SK-N-SH (cell line): ENCODE measurements around the gene ITGB8. TPM values are rescaled to one million over a fixed set of nuclear protein-coding genes. Genes with fewer than 3 reads are reported as not detected.

Experiments
- CTCF ChIA-PET: fragments of 300-600, 350-600 bp; formaldehyde crosslinking; extraction: SDS; loops from one replicate; lab custom pipeline; 2021; lab: Yijun Ruan, JAX
- POLR2A ChIA-PET: fragments of 350-600 bp; sonication (Branson Sonifier 250); formaldehyde crosslinking; extraction: SDS; loops from one replicate; lab custom pipeline; 2020; ENCODE audit warnings: antibody characterized with exemption, inconsistent platforms; lab: Yijun Ruan, JAX
- DNase-seq: peaks from one replicate; pipeline ENCODE4 v3.0.0; 2012
- H2AFZ ChIP-seq: fragments of 200-600 bp; sonication (generic); 2 replicates; pipeline ENCODE4 v1.8.1; 2016; ENCODE audit warnings: antibody characterized with exemption, mild to moderate bottlenecking, low read depth
- H3F3A ChIP-seq: fragments of 200-600 bp; sonication (generic); replicated peaks from 2 replicates; pipeline ENCODE3; 2016; ENCODE audit warnings: antibody characterized with exemption, mild to moderate bottlenecking; ENCODE audit not compliant: insufficient read depth
- H3K27ac ChIP-seq, 2 experiments: fragments of 200-500 bp in 1 of 2; fragments of 200-600 bp in 1 of 2; sonication (Bioruptor generic) in 1 of 2; sonication (generic), shearing (Covaris generic) in 1 of 2; 2 replicates each; pipeline versions ENCODE4 v1.5.1 to v1.6.1; 2014 to 2016; ENCODE audit warnings: low read depth in 2 of 2, inconsistent platforms in 1 of 2, low read length in 1 of 2, mild to moderate bottlenecking in 1 of 2, mixed read lengths in 1 of 2
- H3K27me3 ChIP-seq: fragments of 200-600 bp; sonication (generic), shearing (Covaris generic); 2 replicates; pipeline ENCODE4 v1.6.1; 2016; ENCODE audit warnings: mixed run types; ENCODE audit not compliant: insufficient read depth
- H3K36me3 ChIP-seq, 2 experiments: fragments of 200-500 bp in 1 of 2; fragments of 200-600 bp in 1 of 2; sonication (Bioruptor generic) in 1 of 2; sonication (generic) in 1 of 2; replicated peaks in 1 of 2; 2 replicates each; pipeline versions ENCODE3 to v1.5.1; 2014 to 2016; ENCODE audit warnings: low read length in 1 of 2, mild to moderate bottlenecking in 1 of 2; ENCODE audit not compliant: insufficient read depth in 2 of 2, control insufficient read depth in 1 of 2
- H3K4me1 ChIP-seq, 2 experiments: fragments of 200-500 bp in 1 of 2; fragments of 200-600 bp in 1 of 2; sonication (Bioruptor generic) in 1 of 2; sonication (generic), shearing (Covaris generic) in 1 of 2; 2 replicates each; pipeline versions ENCODE4 v1.5.1 to v1.6.1; 2014 to 2016; ENCODE audit warnings: low read depth in 1 of 2, low read length in 1 of 2, mixed run types in 1 of 2; ENCODE audit not compliant: insufficient read depth in 2 of 2, control insufficient read depth in 1 of 2
- H3K4me2 ChIP-seq: fragments of 200-600 bp; sonication (generic), shearing (Covaris generic); 2 replicates; pipeline ENCODE4 v1.6.1; 2017; ENCODE audit warnings: mixed run types
- H3K4me3 ChIP-seq, 2 experiments: fragments of 200-500 bp in 1 of 2; fragments of 200-600 bp in 1 of 2; sonication (Bioruptor generic) in 1 of 2; sonication (generic), shearing (Covaris generic) in 1 of 2; 2 replicates each; pipeline versions ENCODE4 v1.5.1 to v1.8.1; 2014 to 2016; ENCODE audit warnings: low read depth in 2 of 2, inconsistent platforms in 1 of 2, low read length in 1 of 2, mild to moderate bottlenecking in 1 of 2, mixed read lengths in 1 of 2, moderate library complexity in 1 of 2
- H3K79me2 ChIP-seq: fragments of 200-600 bp; sonication (generic); 2 replicates; pipeline ENCODE4 v1.8.1; 2017; ENCODE audit warnings: mild to moderate bottlenecking; ENCODE audit not compliant: insufficient read depth
- H3K9ac ChIP-seq: fragments of 200-600 bp; sonication (generic); 2 replicates; pipeline ENCODE4 v1.6.1; 2017; ENCODE audit warnings: mixed run types
- H3K9me2 ChIP-seq: fragments of 200-600 bp; sonication (generic); 2 replicates; pipeline ENCODE4 v1.6.1; 2017; ENCODE audit warnings: mixed run types
- H3K9me3 ChIP-seq: fragments of 200-600 bp; sonication (generic); 2 replicates; pipeline ENCODE4 v1.6.1; 2017; ENCODE audit warnings: mixed run types, mild to moderate bottlenecking, moderate library complexity
- H4K20me1 ChIP-seq: fragments of 200-600 bp; sonication (generic); 2 replicates; pipeline ENCODE4 v1.6.1; 2017; ENCODE audit warnings: mild to moderate bottlenecking, mixed run types; ENCODE audit not compliant: insufficient read depth
- CTCF ChIP-seq: fragments of 200-600 bp; sonication (generic); IDR thresholded peaks from 2 replicates; pipeline ENCODE4 v1.6.1; 2017; ENCODE audit warnings: antibody characterized with exemption, mild to moderate bottlenecking, moderate library complexity
- EZH2phosphoT487 ChIP-seq: fragments of 200-600 bp; sonication (generic); IDR thresholded peaks from 2 replicates; pipeline ENCODE4 v1.6.1; 2017; ENCODE audit warnings: low read depth, mixed run types, mild to moderate bottlenecking, antibody characterized with exemption, moderate library complexity, borderline replicate concordance
- FOXJ3 ChIP-seq: sonication (generic); formaldehyde crosslinking; IDR thresholded peaks from 2 replicates; pipeline ENCODE4 v1.5.1; 2020; ENCODE audit warnings: mild to moderate bottlenecking, missing genetic modification reagents
- FOXM1 ChIP-seq: IDR thresholded peaks from 2 replicates; pipeline ENCODE4 v1.4.0; 2012; ENCODE audit warnings: low read depth, mild to moderate bottlenecking
- GATA2 ChIP-seq: sonication (generic); formaldehyde crosslinking; IDR thresholded peaks from 2 replicates; pipeline ENCODE4 v1.5.0; 2020; ENCODE audit warnings: mild to moderate bottlenecking, missing genetic modification reagents
- IRF3 ChIP-seq: fragments of 150-350 bp; IDR thresholded peaks from 2 replicates; pipeline ENCODE4 v1.6.1; 2016; ENCODE audit warnings: mild to moderate bottlenecking, low read depth, low read length
- MAX ChIP-seq: IDR thresholded peaks from 2 replicates; pipeline ENCODE4 v1.4.0; 2012; ENCODE audit warnings: low read depth
- MXI1 ChIP-seq: IDR thresholded peaks from 2 replicates; pipeline ENCODE4 v1.6.1; 2012; ENCODE audit warnings: mild to moderate bottlenecking, low read depth, low read length, improper control_type of control experiment
- NFIC ChIP-seq: IDR thresholded peaks from 2 replicates; pipeline ENCODE4 v1.4.0; 2012; ENCODE audit warnings: borderline replicate concordance
- POLR2AphosphoS5 ChIP-seq: IDR thresholded peaks from 2 replicates; pipeline ENCODE4 v1.6.1; 2012; ENCODE audit warnings: low read depth, low read length
- RAD21 ChIP-seq: IDR thresholded peaks from 2 replicates; pipeline ENCODE4 v1.6.1; 2012; ENCODE audit warnings: mild to moderate bottlenecking, low read length
- REST ChIP-seq: IDR thresholded peaks from 2 replicates; pipeline ENCODE4 v1.6.1; 2012; ENCODE audit warnings: mild to moderate bottlenecking, low read depth, low read length, moderate library complexity
- RFX5 ChIP-seq: IDR thresholded peaks from 2 replicates; pipeline ENCODE4 v1.6.1; 2012; ENCODE audit warnings: mild to moderate bottlenecking, improper control_type of control experiment, low read length
- RXRA ChIP-seq: IDR thresholded peaks from 2 replicates; pipeline ENCODE4 v1.4.0; 2012; ENCODE audit warnings: low read depth, mild to moderate bottlenecking, borderline replicate concordance
- TAF1 ChIP-seq: IDR thresholded peaks from 2 replicates; pipeline ENCODE4 v1.6.1; 2012; ENCODE audit warnings: low read depth, mild to moderate bottlenecking, low read length, moderate library complexity, borderline replicate concordance
- TEAD4 ChIP-seq: IDR thresholded peaks from 2 replicates; pipeline ENCODE4 v1.4.0; 2012; ENCODE audit warnings: mild to moderate bottlenecking, borderline replicate concordance; ENCODE audit not compliant: insufficient read depth
- YY1 ChIP-seq: IDR thresholded peaks from 2 replicates; pipeline ENCODE4 v1.4.0; 2012; ENCODE audit warnings: low read depth, mild to moderate bottlenecking
- ZBTB33 ChIP-seq: IDR thresholded peaks from 2 replicates; pipeline ENCODE4 v1.4.0; 2012; ENCODE audit warnings: low read depth, borderline replicate concordance
- WGBS: methylation state at CpG from one replicate; pipeline ENCODE4 v1.1.6; 2017; ENCODE audit warnings: low lambda C conversion rate; 5-methylcytosine and 5-hydroxymethylcytosine counted together
- polyA plus RNA-seq, 3 experiments: library from polyadenylated mRNA; depleted of rRNA; stranded (reverse); fragments of >200 nt; gene quantifications; 2 replicates each; pipeline ENCODE4 v1.2.3, GENCODE V29; 2012

Gene ITGB8
- polyA plus RNA-seq, 1 of the 3 experiments (the other 2 are of a cell fraction): 0.62 TPM

- no peaks in the 10 kb centered on the region for H3K36me3 ChIP-seq
- no peak overlapping the region for H3K9ac ChIP-seq
- no peaks in the 10 kb centered on the region for H4K20me1 ChIP-seq
- POLR2A ChIA-PET: no interaction called here
- H3K4me1 ChIP-seq: no peaks in the 10 kb centered on the region; a peak in 1 of 4 replicates
- H3K9me3 ChIP-seq: no peaks in the 10 kb centered on the region
- no peaks in the 10 kb centered on the region for H3K79me2 ChIP-seq
- 50% methylated on average over 3 of the region's 3 CpGs for WGBS
- TF ChIP-seq FOXM1 (no peak), FOXJ3 (no peak), TAF1 (no peak), MAX (no peak), REST (no peak), RXRA (no peak), RAD21 (no peak), GATA2 (CRISPR knock-in tag) (no peak), RFX5 (no peak), CTCF (no peak), NFIC (no peak), EZH2phosphoT487 (no peak), MXI1 (no peak), ZBTB33 (no peak), POLR2AphosphoS5 (no peak), TEAD4 (no peak), IRF3 (no peak), YY1 (no peak)
- no peaks in the 10 kb centered on the region for H3F3A ChIP-seq
- H3K4me2 ChIP-seq: no peak overlapping the region
- no peak overlapping the region for H3K27ac ChIP-seq
- H3K9me2 ChIP-seq: no peaks in the 10 kb centered on the region
- CTCF ChIA-PET: interaction anchor here (1.6 to 1.8 kb wide), 2 partner anchors 10 to 278 kb away, joined by 3 to 9 read pairs; partner anchors contain the start of gene ITGB8
- H2AFZ ChIP-seq: no peak overlapping the region
- H3K4me3 ChIP-seq: no peak overlapping the region
- H3K27me3 ChIP-seq: no peaks in the 10 kb centered on the region
- no peak for DNase-seq
Measured at GRCh38 chr7:20320322-20320721, 10.4 kb upstream of the ITGB8 start.
